NCI-H345 treated with DMSO at 0.1 percent for 48 hours (cell line): ENCODE measurements around the gene TPSD1.
"Not testable (repeated sequence)": the region's sequence is repeated elsewhere in the genome, so short reads cannot be mapped to it uniquely, and the experiment has no call there.

Source experiments
- DNase-seq: peaks from one replicate; lab custom pipeline; 2025; ENCODE audit not compliant: unreplicated experiment; lab: John Stamatoyannopoulos, UW

The TPSD1 gene

GRCh38 chr16:1220841-1221627, 34.8 kb upstream of the TPSD1 start:
- DNase-seq: no peak

GRCh38 chr16:1221628-1222552, 34.0 kb upstream of the TPSD1 start:
- DNase-seq: no peak

GRCh38 chr16:1222553-1223354, 33.1 kb upstream of the TPSD1 start:
- DNase-seq: no peak

- no peak for DNase-seq
Measured at GRCh38 chr16:1223355-1224214, 32.3 kb upstream of the TPSD1 start.

- DNase-seq: no peak
Measured at GRCh38 chr16:1224558-1224957, 31.3 kb upstream of the TPSD1 start.

- DNase-seq: no peak
Measured at GRCh38 chr16:1225051-1225451, 30.8 kb upstream of the TPSD1 start, which contains the start of gene TPSG1. TPSG1 (minus strand) TSS chr16:1225268; CDS start chr16:1225252, 16 bp downstream.

GRCh38 chr16:1225728-1226311, 30.0 kb upstream of the TPSD1 start:
- DNase-seq: not testable (repeated sequence)

GRCh38 chr16:1226692-1227091, 29.2 kb upstream of the TPSD1 start:
- not testable (repeated sequence) for DNase-seq

GRCh38 chr16:1228227-1228626, 27.6 kb upstream of the TPSD1 start:
- not testable (repeated sequence) for DNase-seq

- DNase-seq: not testable (repeated sequence)
Measured at GRCh38 chr16:1229476-1229875, 26.4 kb upstream of the TPSD1 start.

- DNase-seq: not testable (repeated sequence)
Measured at GRCh38 chr16:1230084-1230470, 25.8 kb upstream of the TPSD1 start, which contains the start of gene TPSB2. TPSB2 (minus strand) TSS chr16:1230184; CDS start chr16:1229951, 233 bp downstream.

- DNase-seq: not testable (repeated sequence)
Measured at GRCh38 chr16:1230471-1231212, 25.2 kb upstream of the TPSD1 start.

- DNase-seq: not testable (repeated sequence)
Measured at GRCh38 chr16:1231301-1231700, 24.6 kb upstream of the TPSD1 start.

GRCh38 chr16:1232049-1232748, 23.7 kb upstream of the TPSD1 start:
- not testable (repeated sequence) for DNase-seq

GRCh38 chr16:1236659-1237058, 19.2 kb upstream of the TPSD1 start:
- DNase-seq: not testable (repeated sequence)

GRCh38 chr16:1237990-1238389, 17.9 kb upstream of the TPSD1 start:
- DNase-seq: no peak

GRCh38 chr16:1238909-1239308, 17.0 kb upstream of the TPSD1 start:
- DNase-seq: not testable (repeated sequence)

- not testable (repeated sequence) for DNase-seq
Measured at GRCh38 chr16:1239575-1239974, 16.3 kb upstream of the TPSD1 start.
